NCI-H146 (cell line): ENCODE data around the gene HDAC9.

ENCODE experiments used
- DNase-seq: peaks from one replicate; lab custom pipeline; 2025; lab: John Stamatoyannopoulos, UW

The HDAC9 gene

DNA sequence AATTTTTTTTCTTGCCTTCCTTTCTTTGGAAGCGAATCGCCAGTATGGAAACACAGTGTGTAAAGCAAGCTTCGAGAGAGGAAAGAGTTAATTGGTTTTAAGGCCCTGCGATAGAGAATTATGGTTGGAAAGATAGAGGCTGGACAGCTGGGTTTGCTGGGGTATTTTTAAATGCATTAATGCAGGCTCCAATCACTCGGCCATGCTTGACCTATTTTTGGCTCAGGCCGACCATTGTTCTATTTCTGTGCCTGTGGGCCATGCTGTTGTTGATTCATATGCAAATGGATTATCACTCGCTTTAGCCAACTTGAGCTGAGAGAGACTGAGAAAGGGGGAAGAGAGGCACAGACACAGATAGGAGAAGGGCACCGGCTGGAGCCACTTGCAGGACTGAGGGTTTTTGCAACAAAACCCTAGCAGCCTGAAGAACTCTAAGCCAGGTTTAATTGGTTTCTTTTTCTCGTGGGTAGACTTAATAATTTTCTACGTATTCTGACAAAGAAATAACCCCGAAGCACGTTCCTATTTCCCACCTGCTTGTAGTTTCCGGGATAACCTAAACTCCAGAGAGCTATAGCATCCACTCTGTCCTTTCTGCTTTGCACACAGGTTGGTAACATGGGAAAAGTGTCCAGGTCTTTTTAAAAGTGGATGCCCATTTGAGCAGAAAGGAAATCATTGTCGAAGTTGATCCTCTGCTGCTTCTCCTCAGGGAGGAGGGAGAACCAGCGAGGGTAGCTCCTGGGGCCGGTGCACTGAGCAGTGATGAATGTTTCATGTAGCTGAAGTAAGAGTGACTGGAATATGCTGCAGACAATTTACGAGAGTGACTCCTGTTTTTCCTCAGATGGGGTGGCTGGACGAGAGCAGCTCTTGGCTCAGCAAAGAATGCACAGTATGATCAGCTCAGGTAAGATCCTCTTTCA, at the start of gene HDAC9:
TSS of gene HDAC9 (plus strand) at position 338 of the 929 bp plus-strand sequence. CDS start at position 892, 554 bp downstream.
- peak; percentile 93 for DNase-seq

DNA sequence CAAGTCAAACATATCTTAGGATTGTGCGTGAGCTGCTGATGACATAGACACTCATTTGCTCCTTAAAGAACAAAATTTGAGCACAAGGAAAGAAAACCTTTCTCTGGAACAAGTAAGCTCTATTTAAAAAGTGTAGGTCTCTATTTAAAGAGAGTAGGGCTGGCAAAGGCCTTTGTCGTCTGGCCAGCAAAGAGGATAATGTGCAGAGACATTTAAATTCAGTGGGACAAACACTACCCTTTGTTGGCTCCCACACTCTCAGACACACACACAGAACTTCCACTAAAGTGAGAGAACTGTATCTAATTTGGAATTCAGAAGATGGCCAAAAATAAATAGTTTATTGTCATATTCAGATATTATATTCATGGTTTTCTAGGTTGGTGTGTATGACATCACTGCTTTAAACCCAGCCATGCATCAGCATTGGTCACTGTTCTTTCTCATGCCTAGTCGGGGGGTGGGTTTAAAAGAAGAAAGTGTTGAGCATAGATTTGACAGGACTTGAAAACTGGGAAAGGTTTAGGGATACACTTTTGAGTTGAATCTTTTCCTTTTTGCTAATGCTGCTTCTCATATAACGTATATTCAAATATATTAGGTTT, 49.5 kb upstream of the HDAC9 start:
- DNase-seq = peak; percentile 34

GRCh38 chr7:18450019-18450418, 45.5 kb upstream of the HDAC9 start:
- no peak for DNase-seq

- DNase-seq = peak; percentile 39
Measured at GRCh38 chr7:18455606-18456005, 39.9 kb upstream of the HDAC9 start.

DNA sequence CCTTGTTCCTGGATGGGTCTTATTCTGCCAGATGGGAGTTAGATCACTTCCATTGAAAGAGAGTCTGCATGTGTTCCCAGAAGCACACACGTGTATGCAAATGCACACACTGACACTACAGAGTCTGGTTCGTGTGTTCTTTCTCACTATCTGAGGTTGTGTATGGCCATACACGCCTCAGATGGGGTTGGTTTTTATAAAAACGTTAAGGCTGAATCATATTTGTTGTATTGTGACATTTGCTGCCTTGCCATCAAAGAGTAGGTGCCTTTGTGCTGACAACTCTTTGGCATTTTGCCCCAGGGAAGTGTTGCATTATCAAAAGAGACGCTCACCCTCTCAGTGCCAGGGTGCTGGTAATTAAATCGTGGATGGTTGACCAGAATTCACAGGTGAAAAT, 37.7 kb upstream of the HDAC9 start:
- peak; percentile 78 for DNase-seq

DNA sequence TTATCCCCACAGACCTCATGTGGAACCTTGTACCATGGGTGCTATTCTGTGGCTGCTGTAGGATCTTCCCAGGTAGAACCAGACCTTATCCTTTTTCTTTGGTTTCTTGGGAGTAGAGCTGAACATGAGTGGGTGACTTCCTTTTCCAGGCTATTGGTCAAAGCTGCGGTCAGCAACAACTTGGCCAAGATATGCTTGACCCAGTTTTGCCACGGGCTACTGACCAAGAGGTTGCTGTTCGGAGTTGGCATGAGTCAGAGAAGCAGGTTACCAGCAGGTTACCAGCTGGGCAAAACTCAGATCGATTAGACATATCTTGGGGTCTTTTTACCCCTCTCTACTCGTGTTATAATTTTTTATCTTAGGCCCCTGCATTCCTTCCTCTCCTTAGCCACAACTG, 36.7 kb upstream of the HDAC9 start:
- no peak for DNase-seq

DNA sequence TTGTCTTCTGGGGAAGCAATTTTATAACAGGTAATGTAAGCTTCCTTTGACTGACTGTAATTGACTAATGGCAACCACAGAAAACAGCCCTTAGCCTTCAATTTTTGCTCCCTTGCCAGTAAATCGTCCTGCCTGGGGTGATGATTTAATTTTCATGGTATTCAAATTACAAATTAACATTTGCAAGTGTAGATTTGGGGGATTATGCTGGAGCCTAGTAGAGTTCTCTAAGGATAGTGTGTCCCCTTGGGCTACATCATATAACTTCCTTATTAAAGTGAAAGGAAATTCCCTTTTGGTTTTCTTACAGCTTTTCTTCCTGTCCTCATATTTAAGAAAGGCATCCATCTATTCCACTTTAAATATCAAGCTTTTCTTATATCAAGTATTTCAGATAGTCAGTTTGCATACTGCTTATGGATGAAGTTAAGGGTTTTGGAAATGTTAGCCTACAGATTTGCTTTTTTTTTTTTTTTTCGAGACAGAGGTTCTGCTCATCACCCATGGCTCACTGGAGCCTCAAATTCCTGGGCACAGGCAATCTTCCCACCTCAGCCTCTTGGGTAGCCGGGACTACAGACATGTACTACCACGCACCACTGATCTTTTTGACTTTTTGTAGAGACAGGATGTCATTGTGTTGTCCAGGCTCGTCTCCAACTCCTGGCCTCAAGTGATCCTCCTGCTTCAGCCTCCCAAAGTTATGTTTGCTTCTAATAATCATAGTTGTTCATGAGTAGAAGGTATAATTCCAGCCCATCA, 35.9 kb upstream of the HDAC9 start:
- DNase-seq = no peak

DNA sequence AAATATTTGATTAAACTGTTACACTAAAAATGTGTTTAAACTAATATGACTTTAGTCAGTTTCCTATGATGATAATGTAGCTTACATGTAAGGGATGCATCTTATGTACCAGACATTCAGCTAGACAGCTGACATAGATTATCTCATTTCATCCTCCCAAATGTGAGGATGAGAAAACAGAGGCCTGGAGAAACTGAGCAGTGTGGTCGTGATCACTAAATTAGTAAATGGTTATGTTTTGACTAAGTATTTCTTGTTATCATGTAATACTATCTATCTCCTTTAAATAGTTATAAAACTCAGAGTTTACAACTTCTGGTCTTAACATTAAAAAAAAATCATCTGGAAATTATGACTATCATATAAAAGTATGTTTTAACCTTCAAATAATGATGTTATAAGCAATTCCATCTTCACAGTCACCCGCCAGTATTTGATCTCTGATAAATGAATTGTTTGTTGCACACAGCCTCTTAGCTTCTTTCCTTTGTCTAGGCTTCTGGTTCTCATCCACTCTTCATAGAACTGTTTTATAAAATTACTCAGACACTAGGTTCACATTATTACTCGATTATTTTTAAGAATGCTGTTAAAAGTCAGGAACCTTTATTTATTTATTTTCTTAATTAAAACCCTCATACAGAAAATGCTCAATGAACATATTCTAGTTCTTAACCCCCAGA, 33.6 kb upstream of the HDAC9 start:
- no peak for DNase-seq

GRCh38 chr7:18464830-18465229, 30.7 kb upstream of the HDAC9 start:
- DNase-seq = no peak

- no peak for DNase-seq
Measured at GRCh38 chr7:18467011-18467410, 28.5 kb upstream of the HDAC9 start.

GRCh38 chr7:18468795-18469194, 26.8 kb upstream of the HDAC9 start:
- DNase-seq = no peak

DNA sequence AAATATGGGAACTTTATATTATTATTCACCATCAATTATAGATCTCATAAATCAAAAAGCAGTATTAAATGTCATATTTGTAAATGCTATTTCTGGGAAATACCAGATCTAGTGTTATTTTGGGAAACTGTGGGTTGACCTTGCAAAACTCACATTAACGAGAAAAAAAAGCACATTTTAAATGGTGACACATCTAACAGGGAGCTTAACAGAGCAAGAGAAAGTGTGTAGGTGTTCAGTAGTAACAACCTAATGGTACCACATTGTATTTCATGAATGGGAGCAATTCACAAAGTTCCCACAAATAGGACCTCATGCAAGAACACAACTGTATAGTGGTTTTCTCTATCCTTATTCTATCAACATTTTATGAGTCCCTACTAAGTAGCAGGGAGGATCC, 26.2 kb upstream of the HDAC9 start:
- no peak for DNase-seq

GRCh38 chr7:18471476-18472160, 23.9 kb upstream of the HDAC9 start:
- DNase-seq = no peak

DNA sequence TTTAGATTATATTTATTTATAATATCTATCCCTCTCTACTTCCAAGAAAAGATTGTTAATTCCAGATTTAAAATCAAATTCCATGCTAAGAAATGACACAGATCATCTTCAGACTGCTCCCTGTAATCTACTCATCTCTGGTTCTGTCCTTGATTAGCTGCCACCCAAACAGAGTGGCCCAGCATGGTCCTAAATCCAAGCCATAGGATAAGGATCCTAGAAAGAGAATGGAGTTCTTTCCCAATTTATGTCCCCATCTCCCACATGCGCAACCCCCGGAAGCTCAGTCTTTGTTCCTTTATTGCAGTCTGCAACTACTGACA, 23.4 kb upstream of the HDAC9 start:
- no peak for DNase-seq

DNA sequence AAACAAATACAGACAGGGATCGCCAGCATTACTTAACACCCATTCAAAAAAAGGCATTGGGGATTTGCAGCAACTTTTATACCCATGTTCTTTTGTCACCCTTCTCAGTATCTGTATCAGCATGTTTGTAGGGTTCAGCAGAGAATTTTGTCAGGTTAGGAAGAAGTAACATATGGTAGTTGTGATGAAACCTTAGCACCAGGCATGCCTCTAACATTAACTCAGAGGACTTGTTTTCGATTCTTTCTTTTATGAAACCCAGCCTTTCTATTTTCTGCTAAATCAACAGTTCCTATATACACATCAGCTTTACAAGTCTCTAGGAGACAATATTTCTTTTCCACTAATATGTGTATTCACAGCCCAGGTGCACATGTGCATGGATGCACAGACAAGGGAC, 22.4 kb upstream of the HDAC9 start:
- no peak for DNase-seq

DNA sequence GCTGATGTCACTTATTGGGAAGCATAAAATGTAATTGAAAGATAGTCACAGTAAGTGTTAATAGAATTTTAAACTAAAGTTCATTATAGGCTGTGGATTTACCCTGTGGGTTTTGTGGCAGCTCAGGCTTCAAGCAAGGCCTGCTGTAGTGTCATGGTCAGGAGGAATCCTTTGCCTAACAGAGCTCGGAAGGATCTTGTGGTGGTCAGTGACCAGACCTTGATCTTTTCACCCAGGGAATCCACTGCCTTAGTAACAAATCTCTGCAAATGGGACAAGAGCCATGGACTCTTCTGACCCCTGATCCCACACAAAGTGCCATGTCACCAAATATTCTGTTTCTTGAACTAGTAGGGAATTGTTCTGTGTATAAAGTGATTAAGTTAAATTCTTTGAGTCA, 20.6 kb upstream of the HDAC9 start:
- no peak for DNase-seq

- peak; percentile 6 for DNase-seq
Measured at GRCh38 chr7:18475488-18475887, 20.1 kb upstream of the HDAC9 start.

DNA sequence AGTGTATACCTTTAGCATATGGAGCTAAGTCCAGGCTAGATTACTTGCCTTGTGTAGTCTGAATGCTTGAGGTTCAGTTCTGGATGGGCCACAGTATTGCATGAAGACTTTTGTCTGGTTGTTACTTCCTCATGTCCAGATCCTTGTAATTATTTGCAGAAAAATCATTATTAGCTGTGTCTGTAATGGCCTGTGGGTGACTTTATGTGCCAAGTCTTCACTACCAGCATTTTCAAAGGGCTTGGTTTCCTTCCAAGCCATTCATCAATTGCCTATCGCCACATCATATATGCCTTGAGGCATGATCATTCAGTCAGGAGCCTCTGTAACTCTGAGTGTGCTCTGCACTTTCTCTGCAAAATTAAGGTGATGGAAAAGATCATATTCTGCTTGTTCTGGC, 13.8 kb upstream of the HDAC9 start:
- DNase-seq = no peak

DNA sequence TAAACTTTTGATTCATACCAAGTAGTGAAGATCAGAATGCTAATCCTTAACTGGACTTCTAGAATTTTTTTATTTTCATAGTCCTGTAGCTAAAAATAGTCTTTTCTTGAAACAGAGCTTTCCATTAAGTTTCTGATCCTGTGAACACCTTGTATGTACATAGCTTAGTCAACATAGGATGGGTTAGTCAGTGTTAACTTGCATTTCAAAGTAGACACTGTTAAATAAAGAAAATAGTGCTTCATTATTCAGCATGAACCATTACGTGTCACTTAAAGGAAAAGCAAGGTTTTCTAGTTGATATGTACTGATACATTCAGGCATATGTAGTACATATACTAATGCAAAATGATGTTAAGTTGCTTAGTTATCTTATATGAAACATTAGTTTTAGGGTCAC, 7.5 kb upstream of the HDAC9 start:
- no peak for DNase-seq

- peak; percentile 54 for DNase-seq
Measured at GRCh38 chr7:18489624-18490023, 5.9 kb upstream of the HDAC9 start.

- no peak for DNase-seq
Measured at GRCh38 chr7:18491871-18492270, 3.7 kb upstream of the HDAC9 start.

DNA sequence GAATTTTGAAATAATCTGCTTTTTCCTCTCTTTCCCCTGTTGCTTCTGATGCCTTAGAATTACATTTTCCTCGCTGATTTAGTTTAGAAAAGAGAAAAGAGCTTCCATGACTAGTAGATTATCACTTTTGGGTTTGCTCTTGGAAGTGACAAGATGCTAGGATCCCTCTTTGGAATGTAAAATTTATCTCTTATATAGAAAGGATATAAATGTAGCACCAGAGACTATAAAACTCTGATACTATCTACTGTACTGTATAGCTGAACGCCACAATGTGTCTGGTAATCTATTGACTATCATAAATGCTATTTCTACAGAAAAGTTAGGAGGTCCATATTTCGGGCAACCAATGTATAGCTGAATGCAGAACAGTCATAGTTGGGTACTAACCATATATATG, 1.1 kb upstream of the HDAC9 start:
- DNase-seq = no peak
